WTC11 (cell line): Measurements from ENCODE around the gene PREX1. TPM values are rescaled to one million over a fixed set of nuclear protein-coding genes. Genes with fewer than 3 reads are reported as not detected.

Experiments used
- ATAC-seq: fragments of 200-7000 bp; cut with Tn5 transposase; 2 replicates; pipeline ENCODE4 v1.10.0; 2021; ENCODE audit warnings: mild to moderate bottlenecking, moderate library complexity
- CTCF ChIA-PET: fragments of 300-600 bp; sonication (Branson Sonifier 250); formaldehyde crosslinking; loops from one replicate; lab custom pipeline; 2021; ENCODE audit warnings: antibody characterized with exemption; lab: Charles Lee
- POLR2A ChIA-PET: fragments of 350-600 bp; sonication (Branson Sonifier 250); formaldehyde crosslinking; loops from one replicate; lab custom pipeline; 2021; ENCODE audit warnings: antibody characterized with exemption; lab: Charles Lee
- DNase-seq: peaks from one replicate; pipeline ENCODE4 v3.0.0; 2021; ENCODE audit warnings: low spot score
- H3K27ac Mint-ChIP-seq: 2 replicates; pipeline ENCODE4 v1.8.0; 2021; ENCODE audit warnings: mixed read lengths
- H3K27me3 Mint-ChIP-seq: 2 replicates; pipeline ENCODE4 v1.8.0; 2021; ENCODE audit warnings: low read depth, mild to moderate bottlenecking, moderate library complexity, mixed read lengths
- H3K36me3 Mint-ChIP-seq: 2 replicates; pipeline ENCODE4 v1.8.0; 2021; ENCODE audit warnings: mixed read lengths
- H3K4me1 Mint-ChIP-seq: 2 replicates; pipeline ENCODE4 v1.8.0; 2022; ENCODE audit warnings: mixed read lengths
- H3K4me3 Mint-ChIP-seq: 2 replicates; pipeline ENCODE4 v1.8.0; 2021; ENCODE audit warnings: mild to moderate bottlenecking, moderate library complexity, mixed read lengths
- H3K9me3 Mint-ChIP-seq: 2 replicates; pipeline ENCODE4 v1.8.0; 2021; ENCODE audit warnings: mixed read lengths
- AR ChIP-seq: fragments of 250-450 bp; sonication (Bioruptor Pico); IDR thresholded peaks from 2 replicates; pipeline ENCODE4 v1.9.0; 2021; ENCODE audit warnings: mild to moderate bottlenecking
- ATF1 ChIP-seq: sonication (generic); formaldehyde crosslinking; IDR thresholded peaks from 2 replicates; pipeline ENCODE4 v1.8.1; 2023; ENCODE audit warnings: mild to moderate bottlenecking, moderate library complexity, missing genetic modification reagents
- ATF2 ChIP-seq: sonication (generic); formaldehyde crosslinking; IDR thresholded peaks from 2 replicates; pipeline ENCODE4 v1.8.1; 2022; ENCODE audit warnings: low read depth, missing genetic modification reagents, borderline replicate concordance
- CBFB ChIP-seq: sonication (generic); formaldehyde crosslinking; IDR thresholded peaks from 2 replicates; pipeline ENCODE4 v1.8.1; 2022; ENCODE audit warnings: mild to moderate bottlenecking, low read depth, missing genetic modification reagents
- E2F4 ChIP-seq: sonication (generic); formaldehyde crosslinking; IDR thresholded peaks from 2 replicates; pipeline ENCODE4 v1.8.1; 2022; ENCODE audit warnings: low read depth, mild to moderate bottlenecking, moderate library complexity, missing genetic modification reagents, borderline replicate concordance
- E2F5 ChIP-seq: sonication (generic); formaldehyde crosslinking; IDR thresholded peaks from 2 replicates; pipeline ENCODE4 v1.8.1; 2022; ENCODE audit warnings: mild to moderate bottlenecking, moderate library complexity, missing genetic modification reagents
- FOXK1 ChIP-seq: sonication (generic); formaldehyde crosslinking; IDR thresholded peaks from 2 replicates; pipeline ENCODE4 v1.8.0; 2022; ENCODE audit warnings: mild to moderate bottlenecking, moderate library complexity, missing genetic modification reagents
- GTF2I ChIP-seq: fragments of 250-450 bp; sonication (Bioruptor Pico); conservative IDR thresholded peaks from 2 replicates; pipeline ENCODE4 v1.4.0; 2021; ENCODE audit warnings: mild to moderate bottlenecking
- HMGA2 ChIP-seq: fragments of 250-450 bp; sonication (Bioruptor Pico); IDR thresholded peaks from 2 replicates; pipeline ENCODE4 v1.4.0; 2021; ENCODE audit warnings: mild to moderate bottlenecking, moderate library complexity
- HMGXB4 ChIP-seq: sonication (generic); formaldehyde crosslinking; IDR thresholded peaks from 2 replicates; pipeline ENCODE4 v1.8.1; 2023; ENCODE audit warnings: mild to moderate bottlenecking, moderate library complexity, missing genetic modification reagents
- IRF2 ChIP-seq: sonication (generic); formaldehyde crosslinking; IDR thresholded peaks from 2 replicates; pipeline ENCODE4 v1.8.0; 2022; ENCODE audit warnings: low read depth, missing genetic modification reagents, borderline replicate concordance
- JAZF1 ChIP-seq: fragments of 250-450 bp; sonication (Bioruptor Pico); IDR thresholded peaks from 2 replicates; pipeline ENCODE4 v1.9.0; 2021; ENCODE audit warnings: moderate library complexity, mild to moderate bottlenecking, inconsistent platforms
- KAT7 ChIP-seq: sonication (generic); formaldehyde crosslinking; IDR thresholded peaks from 2 replicates; pipeline ENCODE4 v1.8.1; 2023; ENCODE audit warnings: missing genetic modification reagents, mild to moderate bottlenecking, borderline replicate concordance
- NFYB ChIP-seq: sonication (generic); formaldehyde crosslinking; conservative IDR thresholded peaks from 2 replicates; pipeline ENCODE4 v1.8.0; 2022; ENCODE audit warnings: low read depth, missing genetic modification reagents
- PRDM15 ChIP-seq: sonication (generic); formaldehyde crosslinking; IDR thresholded peaks from 2 replicates; pipeline ENCODE4 v1.8.0; 2022; ENCODE audit warnings: missing genetic modification reagents
- TP53 ChIP-seq: sonication (generic); formaldehyde crosslinking; IDR thresholded peaks from 2 replicates; pipeline ENCODE4 v1.8.1; 2023; ENCODE audit warnings: mild to moderate bottlenecking, missing genetic modification reagents
- ZBTB21 ChIP-seq: sonication (generic); formaldehyde crosslinking; IDR thresholded peaks from 2 replicates; pipeline ENCODE4 v1.8.1; 2023; ENCODE audit warnings: mild to moderate bottlenecking, missing genetic modification reagents, borderline replicate concordance
- ZNF219 ChIP-seq: sonication (generic); formaldehyde crosslinking; IDR thresholded peaks from 2 replicates; pipeline ENCODE4 v1.8.0; 2023; ENCODE audit warnings: missing genetic modification reagents, mild to moderate bottlenecking, borderline replicate concordance
- ZNF423 ChIP-seq: fragments of 250-450 bp; sonication (Bioruptor Pico); IDR thresholded peaks from 2 replicates; pipeline ENCODE4 v2.1.2; 2022; ENCODE audit warnings: mild to moderate bottlenecking, moderate library complexity
- ZNF671 ChIP-seq: fragments of 250-450 bp; sonication (Bioruptor Pico); IDR thresholded peaks from 2 replicates; pipeline ENCODE4 v1.8.0; 2021; ENCODE audit warnings: mild to moderate bottlenecking
- total RNA-seq: library from RNA; stranded (reverse); gene quantifications from 3 replicates; pipeline ENCODE4 v1.2.3, GENCODE V29; 2021

PREX1 gene
- total RNA-seq, 1 experiment from 2014 or later = 17.3 TPM

GRCh38 chr20:48850977-48851299 is 23.1 kb upstream of the PREX1 start (continued):
- TF ChIP-seq E2F4 (no peak), ZNF423 (CRISPR knock-in tag) (no peak), ZNF219 (no peak), ATF2 (no peak)
- TF ChIP-seq, all 79 proteins: peak for 0

GRCh38 chr20:48850257-48850976 is 22.6 kb upstream of the PREX1 start:
- H3K4me1 Mint-ChIP-seq = peaks cover 19% of the 10 kb centered on the region
- ATAC-seq = no peak
- ChIA-PET POLR2A (interaction anchor here (0.5 kb wide), 1 partner anchor 268 kb away, joined by 3 read pairs; no protein-coding TSS in a partner anchor), CTCF (interaction anchor here (0.8 to 2.0 kb wide), 2 partner anchors 54 to 193 kb away, joined by 3 to 15 read pairs; no protein-coding TSS in a partner anchor)
- TF ChIP-seq PRDM15 (no peak), ATF1 (CRISPR knock-in tag) (no peak), TP53 (no peak), AR (CRISPR knock-in tag) (no peak), ZNF671 (CRISPR knock-in tag) (no peak), NFYB (CRISPR knock-in tag) (no peak), GTF2I (CRISPR knock-in tag) (no peak), HMGA2 (CRISPR knock-in tag) (no peak), KAT7 (CRISPR knock-in tag) (no peak), E2F5 (CRISPR knock-in tag) (no peak), FOXK1 (CRISPR knock-in tag) (no peak), E2F4 (no peak), ZNF219 (no peak), ZBTB21 (no peak), HMGXB4 (CRISPR knock-in tag) (no peak), CBFB (CRISPR knock-in tag) (no peak), JAZF1 (CRISPR knock-in tag) (no peak), ZNF423 (CRISPR knock-in tag) (no peak), IRF2 (no peak)
- H3K36me3 Mint-ChIP-seq = no peaks in the 10 kb centered on the region
- H3K27ac Mint-ChIP-seq = no peak overlapping the region
- H3K4me3 Mint-ChIP-seq = no peak overlapping the region
- peaks cover 4% of the 10 kb centered on the region for H3K9me3 Mint-ChIP-seq
- no peak for DNase-seq
- H3K27me3 Mint-ChIP-seq = no peaks in the 10 kb centered on the region
